Measurements from ENCODE around the gene PHF12. TPM values are rescaled to one million over a fixed set of nuclear protein-coding genes. Genes with fewer than 3 reads are reported as not detected.
A peak's percentile ranks its signal among the peaks of the same experiment; 100 is the strongest.
"Not testable (repeated sequence)": the region's sequence is repeated elsewhere in the genome, so short reads cannot be mapped to it uniquely, and the experiment has no call there.

Gene PHF12
- total RNA-seq, 4 donors from 2014 or later = 27.8 to 44.5 (median 36.7) TPM

GRCh38 chr17:28937044-28937729, 14.1 kb downstream of the PHF12 start:
- no peaks in the 10 kb centered on the region for H3K9me3 ChIP-seq
- TF ChIP-seq POLR2A (IDR thresholded peaks at IDR 0.05; ENCODE audit: low read depth) = no peak
- peak in 1 of 2 donors; percentile 10 for TF ChIP-seq POLR2AphosphoS5 (IDR thresholded peaks at IDR 0.05)
- no peak for TF ChIP-seq EP300 (IDR thresholded peaks at IDR 0.05)
- no peaks in the 10 kb centered on the region for H3K36me3 ChIP-seq
- peaks cover 70 to 79% (median 75%) of the 10 kb centered on the region in 4 donors for H3K4me1 ChIP-seq
- H3K4me3 ChIP-seq = no peak overlapping the region
- peak overlapping the region in 2 of 4 donors; percentile 5 to 35 for H3K27ac ChIP-seq (replicated peaks in 1 of 4)
- intact Hi-C loops (cut with DNase I) = no loop called here
- H3K27me3 ChIP-seq = no peaks in the 10 kb centered on the region
- WGBS = 78% methylated on average over 5 of the region's 5 CpGs
- no peak for DNase-seq (ENCODE audit: extremely low spot score)

GRCh38 chr17:28935744-28936460, 15.4 kb downstream of the PHF12 start:
- no peak for DNase-seq (ENCODE audit: extremely low spot score)
- Histone ChIP-seq H3K9me3 (no peaks in the 10 kb centered on the region), H3K4me3 (no peak overlapping the region), H3K27me3 (no peaks in the 10 kb centered on the region), H3K4me1 (peaks cover 62 to 77% (median 66%) of the 10 kb centered on the region in 4 donors), H3K36me3 (no peaks in the 10 kb centered on the region), H3K27ac (replicated peaks in 1 of 4) (no peak overlapping the region)
- intact Hi-C loops (cut with DNase I) = no loop called here
- no peak for TF ChIP-seq POLR2AphosphoS5 (IDR thresholded peaks at IDR 0.05)
- no peak for TF ChIP-seq CTCF (IDR thresholded peaks at IDR 0.05)
- no peak for TF ChIP-seq POLR2A (IDR thresholded peaks at IDR 0.05; ENCODE audit: low read depth)
- TF ChIP-seq EP300 (IDR thresholded peaks at IDR 0.05) = no peak
- WGBS = 91% methylated on average over 8 of the region's 8 CpGs

- H3K27me3 ChIP-seq; H3K4me3 ChIP-seq; intact Hi-C loops (cut with DNase I); DNase-seq (ENCODE audit: extremely low spot score); H3K27ac ChIP-seq (replicated peaks in 1 of 4); H3K36me3 ChIP-seq; H3K9me3 ChIP-seq: not testable (repeated sequence)
- 98% methylated on average over 8 of the region's 8 CpGs for WGBS
- H3K4me1 ChIP-seq = peaks cover 50 to 77% (median 56%) of the 10 kb centered on the region in 4 donors
Observed at GRCh38 chr17:28934508-28934907, 16.8 kb downstream of the PHF12 start.

GRCh38 chr17:28929787-28930186, 21.5 kb downstream of the PHF12 start:
- H3K27me3 ChIP-seq = no peaks in the 10 kb centered on the region
- intact Hi-C loops (cut with DNase I) = no loop called here
- TF ChIP-seq CTCF (IDR thresholded peaks at IDR 0.05) = no peak
- no peak for TF ChIP-seq EP300 (IDR thresholded peaks at IDR 0.05)
- no peak for TF ChIP-seq POLR2AphosphoS5 (IDR thresholded peaks at IDR 0.05)
- TF ChIP-seq POLR2A (IDR thresholded peaks at IDR 0.05; ENCODE audit: low read depth) = no peak
- no peaks in the 10 kb centered on the region for H3K9me3 ChIP-seq
- no peak overlapping the region for H3K27ac ChIP-seq (replicated peaks in 1 of 4)
- H3K4me1 ChIP-seq = peaks cover 8 to 58% (median 17%) of the 10 kb centered on the region in 4 donors
- H3K4me3 ChIP-seq = no peak overlapping the region
- 94% methylated on average over 2 of the region's 2 CpGs for WGBS
- peaks cover 0 to 24% (median 13%) of the 10 kb centered on the region in 4 donors for H3K36me3 ChIP-seq
- DNase-seq (ENCODE audit: extremely low spot score) = no peak

- TF ChIP-seq CTCF (IDR thresholded peaks at IDR 0.05) (no peak), POLR2A (IDR thresholded peaks at IDR 0.05; ENCODE audit: low read depth) (no peak), POLR2AphosphoS5 (IDR thresholded peaks at IDR 0.05) (no peak), EP300 (IDR thresholded peaks at IDR 0.05) (no peak)
- intact Hi-C loops (cut with DNase I) = no loop called here
- peaks cover 5 to 55% (median 15%) of the 10 kb centered on the region in 4 donors for H3K4me1 ChIP-seq
- DNase-seq (ENCODE audit: extremely low spot score) = no peak
- 95% methylated on average over 2 of the region's 2 CpGs for WGBS
- H3K27me3 ChIP-seq = no peaks in the 10 kb centered on the region
- H3K27ac ChIP-seq (replicated peaks in 1 of 4) = no peak overlapping the region
- H3K36me3 ChIP-seq = peaks cover 11 to 36% (median 26%) of the 10 kb centered on the region in 4 donors
- no peak overlapping the region for H3K4me3 ChIP-seq
- H3K9me3 ChIP-seq = no peaks in the 10 kb centered on the region
Observed at GRCh38 chr17:28928061-28928460, 23.3 kb downstream of the PHF12 start.
